IPS DF 19.7 (cell line): Measurements from ENCODE around the gene ORC5.

ENCODE experiments used
- DNase-seq: peaks from one replicate; pipeline ENCODE4 v3.0.0-alpha.2; 2013; ENCODE audit warnings: low read depth, low spot score

ORC5 gene

GRCh38 chr7:104127204-104127603 lies 80.6 kb downstream of the ORC5 start:
- no peak for DNase-seq

GRCh38 chr7:104126411-104126841 lies 81.4 kb downstream of the ORC5 start:
- no peak for DNase-seq

- DNase-seq: no peak
These were observed 82.8 kb downstream of the ORC5 start for GRCh38 chr7:104124893-104125477.

GRCh38 chr7:104124469-104124868 lies 83.3 kb downstream of the ORC5 start:
- no peak for DNase-seq

GRCh38 chr7:104123786-104124185 lies 84.0 kb downstream of the ORC5 start:
- DNase-seq: no peak

- DNase-seq: no peak
These were observed 94.0 kb downstream of the ORC5 start for GRCh38 chr7:104113788-104114187.

GRCh38 chr7:104112623-104113022 lies 95.2 kb downstream of the ORC5 start:
- DNase-seq: no peak

GRCh38 chr7:104111271-104111670 lies 96.5 kb downstream of the ORC5 start:
- no peak for DNase-seq

- no peak for DNase-seq
These were observed 101.5 kb downstream of the ORC5 start for GRCh38 chr7:104106108-104106905.

- DNase-seq: no peak
These were observed 108.9 kb downstream of the ORC5 start for GRCh38 chr7:104098890-104099289.

- no peak for DNase-seq
These were observed 111.1 kb downstream of the ORC5 start for GRCh38 chr7:104096683-104097082.

GRCh38 chr7:104093127-104093526 lies 114.7 kb downstream of the ORC5 start:
- DNase-seq: no peak

GRCh38 chr7:104091242-104091641 lies 116.6 kb downstream of the ORC5 start:
- no peak for DNase-seq

- no peak for DNase-seq
These were observed 118.2 kb downstream of the ORC5 start for GRCh38 chr7:104089612-104090011.

GRCh38 chr7:104089061-104089460 lies 118.8 kb downstream of the ORC5 start:
- no peak for DNase-seq
